DMS153 treated with DMSO at 0.1 percent for 48 hours (cell line): ENCODE results near the gene IL17F.
"Not testable (repeated sequence)": the region's sequence is repeated elsewhere in the genome, so short reads cannot be mapped to it uniquely, and the experiment has no call there.

ENCODE experiments used
- DNase-seq: peaks from one replicate; lab custom pipeline; 2025; ENCODE audit not compliant: unreplicated experiment; lab: John Stamatoyannopoulos, UW

Gene IL17F

GRCh38 chr6:52249078-52249477, 4.8 kb upstream of the IL17F start:
- DNase-seq: no peak

GRCh38 chr6:52245425-52245824, 1.1 kb upstream of the IL17F start:
- no peak for DNase-seq

GRCh38 chr6:52243282-52243893, 912 bp downstream of the IL17F start:
- peak; percentile 14 for DNase-seq

- DNase-seq: no peak
These were observed 2.5 kb downstream of the IL17F start for GRCh38 chr6:52241819-52242218.

GRCh38 chr6:52233975-52234823, 10.1 kb downstream of the IL17F start:
- DNase-seq: peak; percentile 41

- DNase-seq: no peak
These were observed 11.3 kb downstream of the IL17F start for GRCh38 chr6:52233005-52233404.

GRCh38 chr6:52231406-52232127, 12.7 kb downstream of the IL17F start:
- no peak for DNase-seq

GRCh38 chr6:52230685-52231084, 13.6 kb downstream of the IL17F start:
- DNase-seq: no peak

GRCh38 chr6:52227495-52227894, 16.8 kb downstream of the IL17F start:
- DNase-seq: no peak

GRCh38 chr6:52221302-52221701, 23.0 kb downstream of the IL17F start:
- no peak for DNase-seq

- no peak for DNase-seq
These were observed 26.5 kb downstream of the IL17F start for GRCh38 chr6:52217761-52218160.

GRCh38 chr6:52216932-52217575, 27.2 kb downstream of the IL17F start:
- DNase-seq: no peak

GRCh38 chr6:52215787-52216186, 28.5 kb downstream of the IL17F start:
- no peak for DNase-seq

- DNase-seq: no peak
These were observed 31.2 kb downstream of the IL17F start for GRCh38 chr6:52213127-52213526.

- DNase-seq: no peak
These were observed 34.1 kb downstream of the IL17F start for GRCh38 chr6:52210227-52210626.

- no peak for DNase-seq
These were observed 34.5 kb downstream of the IL17F start for GRCh38 chr6:52209770-52210169.

- DNase-seq: no peak
These were observed 35.7 kb downstream of the IL17F start for GRCh38 chr6:52208612-52209011.

GRCh38 chr6:52207066-52207465, 37.2 kb downstream of the IL17F start:
- no peak for DNase-seq

GRCh38 chr6:52201493-52201892, 42.8 kb downstream of the IL17F start:
- DNase-seq: no peak

- no peak for DNase-seq
These were observed 43.3 kb downstream of the IL17F start for GRCh38 chr6:52201046-52201445.

- not testable (repeated sequence) for DNase-seq
These were observed 44.2 kb downstream of the IL17F start for GRCh38 chr6:52200088-52200487.
